ENCODE data around the gene NBR1. TPM values are rescaled to one million over a fixed set of nuclear protein-coding genes. Genes with fewer than 3 reads are reported as not detected.

The NBR1 gene
- total RNA-seq, 2 donors from 2014 or later, result 92.1 to 101 TPM

- no peak overlapping the region for H3K4me3 ChIP-seq
- no peak for TF ChIP-seq CTCF (IDR thresholded peaks at IDR 0.05)
- peaks cover 25% of the 10 kb centered on the region for H3K36me3 ChIP-seq
- no peak for ATAC-seq (ENCODE audit: insufficient number of reproducible peaks, low FRiP score, low read depth)
- no peak overlapping the region for H3K27ac ChIP-seq
- no peaks in the 10 kb centered on the region for H3K27me3 ChIP-seq (replicated peaks; ENCODE audit: insufficient read depth)
- DNase-seq (ENCODE audit: low spot score), result no peak
- no peaks in the 10 kb centered on the region for H3K9me3 ChIP-seq
- peaks cover 0 to 13% of the 10 kb centered on the region in 2 donors for H3K4me1 ChIP-seq (ENCODE audit: control insufficient read depth in 1 of 2, low read depth in 2 of 2)
These were observed 46.0 kb downstream of the NBR1 start for GRCh38 chr17:43216762-43217613.

GRCh38 chr17:43217614-43218087 lies 46.6 kb downstream of the NBR1 start:
- no peaks in the 10 kb centered on the region for H3K9me3 ChIP-seq
- no peak overlapping the region for H3K4me3 ChIP-seq
- ATAC-seq (ENCODE audit: insufficient number of reproducible peaks, low FRiP score, low read depth) (no peak), DNase-seq (ENCODE audit: low spot score) (no peak)
- H3K4me1 ChIP-seq (ENCODE audit: control insufficient read depth in 1 of 2, low read depth in 2 of 2), result peaks cover 0 to 6% of the 10 kb centered on the region in 2 donors
- TF ChIP-seq CTCF (IDR thresholded peaks at IDR 0.05), result no peak
- no peak overlapping the region for H3K27ac ChIP-seq
- no peaks in the 10 kb centered on the region for H3K27me3 ChIP-seq (replicated peaks; ENCODE audit: insufficient read depth)
- peaks cover 25% of the 10 kb centered on the region for H3K36me3 ChIP-seq

- Histone ChIP-seq H3K9me3 (no peaks in the 10 kb centered on the region), H3K4me1 (ENCODE audit: control insufficient read depth in 1 of 2, low read depth in 2 of 2) (no peaks in the 10 kb centered on the region), H3K27ac (no peak overlapping the region), H3K4me3 (no peak overlapping the region), H3K27me3 (replicated peaks; ENCODE audit: insufficient read depth) (no peaks in the 10 kb centered on the region), H3K36me3 (peaks cover 25% of the 10 kb centered on the region)
- ATAC-seq (ENCODE audit: insufficient number of reproducible peaks, low FRiP score, low read depth) (no peak), DNase-seq (ENCODE audit: low spot score) (no peak)
- no peak for TF ChIP-seq CTCF (IDR thresholded peaks at IDR 0.05)
These were observed 48.0 kb downstream of the NBR1 start for GRCh38 chr17:43219001-43219400.

GRCh38 chr17:43219746-43220380 lies 48.8 kb downstream of the NBR1 start:
- Histone ChIP-seq H3K9me3 (no peaks in the 10 kb centered on the region), H3K27ac (no peak overlapping the region), H3K4me1 (ENCODE audit: control insufficient read depth in 1 of 2, low read depth in 2 of 2) (no peaks in the 10 kb centered on the region), H3K36me3 (peaks cover 25% of the 10 kb centered on the region), H3K4me3 (no peak overlapping the region), H3K27me3 (replicated peaks; ENCODE audit: insufficient read depth) (no peaks in the 10 kb centered on the region)
- ATAC-seq (ENCODE audit: insufficient number of reproducible peaks, low FRiP score, low read depth), result no peak
- no peak for TF ChIP-seq CTCF (IDR thresholded peaks at IDR 0.05)
- no peak for DNase-seq (ENCODE audit: low spot score)

GRCh38 chr17:43220511-43221125 lies 49.6 kb downstream of the NBR1 start:
- peaks cover 19% of the 10 kb centered on the region for H3K36me3 ChIP-seq
- no peak overlapping the region for H3K27ac ChIP-seq
- TF ChIP-seq CTCF (IDR thresholded peaks at IDR 0.05), result no peak
- H3K4me3 ChIP-seq, result no peak overlapping the region
- no peaks in the 10 kb centered on the region for H3K4me1 ChIP-seq (ENCODE audit: control insufficient read depth in 1 of 2, low read depth in 2 of 2)
- no peaks in the 10 kb centered on the region for H3K9me3 ChIP-seq
- DNase-seq (ENCODE audit: low spot score) (no peak), ATAC-seq (ENCODE audit: insufficient number of reproducible peaks, low FRiP score, low read depth) (no peak)
- no peaks in the 10 kb centered on the region for H3K27me3 ChIP-seq (replicated peaks; ENCODE audit: insufficient read depth)

All from thoracic aorta (tissue), 2 donors.